K562 (cell line): Measurements from ENCODE around the gene CEP95. TPM values are rescaled to one million over a fixed set of nuclear protein-coding genes. Genes with fewer than 3 reads are reported as not detected.
A peak's percentile ranks its signal among the peaks of the same experiment; 100 is the strongest.

Source experiments
- ATAC-seq: fragments of 200-7000 bp; cut with Tn5 transposase; 3 replicates; pipeline ENCODE4 v1.9.1; 2020; ENCODE audit warnings: moderate library complexity
- BruUV-seq: library from RNA; stranded (reverse); fragments of 400-500 nt; replicated peaks from 2 replicates; lab custom pipeline; 2021; lab: Mats Ljungman, UMichigan
- CTCF ChIA-PET: fragments of 300-600 bp; formaldehyde crosslinking; extraction: SDS; loops from one replicate; lab custom pipeline; 2021; ENCODE audit warnings: low intra/inter-chr PET ratio; lab: Yijun Ruan, JAX
- POLR2A ChIA-PET: fragments of 300-600, 350-650 bp; sonication (Branson Sonifier 250); formaldehyde crosslinking; extraction: SDS; loops from one replicate; lab custom pipeline; 2021; ENCODE audit warnings: antibody characterized with exemption, inconsistent platforms; lab: Yijun Ruan, JAX
- DNase-seq, 4 experiments: peaks; one replicate each; pipeline versions ENCODE4 v3.0.0 to v3.0.0-alpha.2; 2011 to 2018; ENCODE audit warnings: low spot score in 3 of 4, mixed read lengths in 3 of 4; ENCODE audit errors: extremely low read depth in 1 of 4
- FAIRE-seq: peaks from 2 replicates; lab custom pipeline; 2011; peaks lifted over from hg19 to GRCh38; lab: Jason Lieb, UNC
- H2AFZ ChIP-seq: 2 replicates; pipeline ENCODE4 v1.6.0; 2011; ENCODE audit warnings: low read depth, low read length, control low read depth, inconsistent platforms
- H3K27ac ChIP-seq: fragments of 200-600 bp; 3 replicates; pipeline ENCODE4 v1.8.0; 2011; ENCODE audit warnings: low read depth, mild to moderate bottlenecking, control low read depth, inconsistent platforms, low read length, moderate library complexity, mixed read lengths; ENCODE audit errors: extremely low read depth
- H3K27me3 ChIP-seq, 2 experiments: fragments of 300-600 bp in 1 of 2; 2 replicates in 1 of 2; 3 replicates in 1 of 2; pipeline versions ENCODE4 v1.6.0 to v1.8.0; 2011; ENCODE audit warnings: inconsistent platforms in 2 of 2, low read length in 2 of 2, mild to moderate bottlenecking in 1 of 2, mixed read lengths in 1 of 2, moderate library complexity in 1 of 2; ENCODE audit not compliant: control insufficient read depth in 2 of 2, insufficient read depth in 2 of 2
- H3K36me3 ChIP-seq: fragments of 300-600 bp; 3 replicates; pipeline ENCODE4 v1.8.0; 2011; ENCODE audit warnings: mild to moderate bottlenecking, low read length, inconsistent platforms; ENCODE audit not compliant: control insufficient read depth, insufficient read depth
- H3K4me1 ChIP-seq, 2 experiments: fragments of 200-600 bp in 1 of 2; replicated peaks in 1 of 2; 2 replicates in 1 of 2; 3 replicates in 1 of 2; pipeline versions ENCODE4 v1.5.1 to v1.8.0; 2011; ENCODE audit warnings: inconsistent platforms in 2 of 2, low read length in 2 of 2, mild to moderate bottlenecking in 1 of 2, mixed read lengths in 1 of 2, moderate library complexity in 1 of 2; ENCODE audit not compliant: control insufficient read depth in 2 of 2, insufficient read depth in 2 of 2
- H3K4me2 ChIP-seq: 2 replicates; pipeline ENCODE4 v1.6.1; 2011; ENCODE audit warnings: low read length, control low read depth, inconsistent platforms, mixed read lengths; ENCODE audit not compliant: insufficient read depth
- H3K4me3 ChIP-seq: fragments of 200-600 bp; sonication (generic), shearing (Covaris generic); 2 replicates; pipeline ENCODE4 v1.5.1; 2016; ENCODE audit warnings: control low read depth, inconsistent platforms
- H3K79me2 ChIP-seq: fragments of 200-600 bp; 3 replicates; pipeline ENCODE4 v1.8.0; 2011; ENCODE audit warnings: low read length, inconsistent platforms; ENCODE audit not compliant: control insufficient read depth, insufficient read depth
- H3K9ac ChIP-seq, 2 experiments: 2 replicates each; pipeline versions ENCODE4 v1.6.0 to v1.6.1; 2011; ENCODE audit warnings: low read depth in 2 of 2, low read length in 2 of 2, control low read depth in 1 of 2, inconsistent platforms in 1 of 2, mild to moderate bottlenecking in 1 of 2, mixed read lengths in 1 of 2; ENCODE audit not compliant: insufficient read depth in 1 of 2
- H3K9me1 ChIP-seq: one replicate; pipeline ENCODE4 v1.6.0; 2011; ENCODE audit warnings: inconsistent platforms, mild to moderate bottlenecking, low read length, moderate library complexity; ENCODE audit not compliant: control insufficient read depth, insufficient read depth
- H3K9me3 ChIP-seq: replicated peaks from 2 replicates; pipeline ENCODE4 v1.5.1; 2011; ENCODE audit warnings: low read depth, low read length, inconsistent platforms; ENCODE audit not compliant: control insufficient read depth, insufficient read depth
- H4K20me1 ChIP-seq: replicated peaks from 2 replicates; pipeline ENCODE4 v1.6.1; 2011; ENCODE audit warnings: low read length, inconsistent platforms, mixed read lengths; ENCODE audit not compliant: control insufficient read depth, insufficient read depth
- ATF4 ChIP-seq: fragments of 450-650 bp; formaldehyde crosslinking; IDR thresholded peaks from 2 replicates; pipeline ENCODE4 v1.4.0; 2022; ENCODE audit warnings: mild to moderate bottlenecking, moderate library complexity
- E4F1 ChIP-seq: fragments of 250-450 bp; sonication (Bioruptor Pico); IDR thresholded peaks from 2 replicates; pipeline ENCODE4 v1.5.0; 2021; ENCODE audit warnings: mild to moderate bottlenecking, borderline replicate concordance
- IRF9 ChIP-seq: fragments of 450-650 bp; IDR thresholded peaks from 2 replicates; pipeline ENCODE4 v1.6.1; 2016; ENCODE audit warnings: missing biosample characterization, missing genetic modification characterization
- MTA3 ChIP-seq: fragments of 450-650 bp; formaldehyde crosslinking; IDR thresholded peaks from 2 replicates; pipeline ENCODE4 v1.6.1; 2017; ENCODE audit warnings: mild to moderate bottlenecking, borderline replicate concordance
- NFIC ChIP-seq: fragments of 450-650 bp; IDR thresholded peaks from 2 replicates; pipeline ENCODE4 v1.6.1; 2017; ENCODE audit warnings: mild to moderate bottlenecking, inconsistent platforms
- POLR2A ChIP-seq: fragments of 450-650 bp; conservative IDR thresholded peaks from 2 replicates; pipeline ENCODE4 v1.6.1; 2016
- ZNF384 ChIP-seq: IDR thresholded peaks from 2 replicates; pipeline ENCODE4 v1.6.1; 2012; ENCODE audit warnings: low read depth, low read length, improper control_type of control experiment
- WGBS: fragments of 100-300 bp; shearing (Covaris generic); methylation state at CpG from one replicate; pipeline ENCODE4 v1.1.6; 2016; ENCODE audit warnings: low coverage, mixed read lengths; ENCODE audit not compliant: insufficient coverage; ENCODE audit errors: missing lambda C conversion rate; 5-methylcytosine and 5-hydroxymethylcytosine counted together
- in situ Hi-C: fragments of 300-500 bp; cut with MboI; formaldehyde crosslinking; loops from 4 replicates; pipeline ENCODE4 v1.15.0; 2018; ENCODE audit warnings: inconsistent platforms, mixed read lengths
- intact Hi-C: fragments of 100-400 bp; cut with micrococcal nuclease; formaldehyde crosslinking; loops from 2 replicates; pipeline ENCODE4 v1.14.2; 2022
- polyA plus RNA-seq, 8 experiments: library from polyadenylated mRNA; depleted of rRNA in 4 of 8; stranded (reverse) in 5 of 8; unstranded in 3 of 8; fragments of >200 nt; fragmentation: Nextera tagmentation in 2 of 8; fragmentation: Illumina TruSeq in 1 of 8; extraction: Ambion mirVana in 2 of 8; extraction: Trizol in 1 of 8; gene quantifications; 2 replicates each; pipeline versions ENCODE4 v1.2.1 to v1.2.3, GENCODE V29; 2011 to 2014; ENCODE audit warnings: inconsistent platforms in 1 of 8, missing spikeins in 1 of 8
- total RNA-seq, 7 experiments: library from RNA; depleted of rRNA in 6 of 7; stranded (reverse); fragments of >200 nt in 6 of 7; fragmentation: Illumina TruSeq in 2 of 7; extraction: Trizol in 2 of 7; gene quantifications; 2 replicates each; pipeline versions ENCODE4 v1.2.1 to v1.2.3, GENCODE V29; 2011 to 2021; ENCODE audit warnings: low replicate concordance in 1 of 7

Gene CEP95
- total and polyA plus RNA-seq, 9 of the 15 experiments (the other 6 are each of a cell fraction or from before 2014, with no cell fraction given): 26.7 to 80.7 (median 56.9) TPM

- peaks cover 4 to 10% of the 10 kb centered on the region in 2 experiments; a peak in 3 of 5 replicates for H3K4me1 ChIP-seq
- no peak overlapping the region for H3K4me2 ChIP-seq
- no peak for DNase-seq
- H3K27ac ChIP-seq: no peak overlapping the region
- H3K9me3 ChIP-seq: no peaks in the 10 kb centered on the region
- no peaks in the 10 kb centered on the region for H3K27me3 ChIP-seq
- peaks cover 73% of the 10 kb centered on the region for H3K79me2 ChIP-seq
- CTCF ChIA-PET: no interaction called here
- ATAC-seq: no peak
- no peak for TF ChIP-seq IRF9 (tag)
- 0 out of 2 replicates have a peak, but pooled peaks have one; percentile 16 for TF ChIP-seq POLR2A
- no peak for TF ChIP-seq ATF4 (CRISPR knock-in tag)
- TF ChIP-seq NFIC: peak; percentile 40; the same call in 1 of the 2 replicates
- no peak for TF ChIP-seq MTA3
- no peak for TF ChIP-seq ZNF384
- no peak for TF ChIP-seq E4F1
- TF ChIP-seq, all 486 proteins: peak for 2
- Histone ChIP-seq H3K9ac (no peak overlapping the region), H3K9me1 (no peaks in the 10 kb centered on the region), H3K4me3 (no peak overlapping the region), H4K20me1 (peaks cover 23% of the 10 kb centered on the region), H3K36me3 (peaks cover 73% of the 10 kb centered on the region), H2AFZ (no peak overlapping the region)
- POLR2A ChIA-PET: interaction anchor here (1.0 kb wide), 1 partner anchor 10 kb away, joined by 3 read pairs; no protein-coding TSS in a partner anchor
- WGBS: 92% methylated on average over 6 of the region's 6 CpGs
- intact Hi-C loops (loop anchor here (5.0 to 10.0 kb wide), 2 partner anchors 88 to 226 kb away; no protein-coding TSS in a partner anchor), in situ Hi-C loops (no loop called here)
- no peak for FAIRE-seq
- no TSS peak for BruUV-seq
Observed at GRCh38 chr17:64509179-64509578, 2.4 kb downstream of the CEP95 start.
